Skeletal muscle satellite cell (primary cell): ENCODE measurements around the gene RAD51B.

ENCODE experiments used
- H3K27me3 ChIP-seq: 2 replicates; pipeline ENCODE4 v1.7.0; 2013; ENCODE audit warnings: low read length; ENCODE audit not compliant: control insufficient read depth, insufficient read depth
- H3K36me3 ChIP-seq: 2 replicates; pipeline ENCODE4 v1.7.0; 2013; ENCODE audit warnings: mild to moderate bottlenecking, control low read depth, low read length; ENCODE audit not compliant: insufficient read depth
- H3K4me1 ChIP-seq: 2 replicates; pipeline ENCODE4 v1.7.0; 2013; ENCODE audit warnings: low read length; ENCODE audit not compliant: control insufficient read depth, insufficient read depth
- H3K4me2 ChIP-seq: 2 replicates; pipeline ENCODE4 v1.7.0; 2013; ENCODE audit warnings: mild to moderate bottlenecking, low read length
- H3K4me3 ChIP-seq: 2 replicates; pipeline ENCODE4 v1.7.0; 2013; ENCODE audit warnings: low read length
- H3K9ac ChIP-seq: 2 replicates; pipeline ENCODE4 v1.7.0; 2013; ENCODE audit warnings: mild to moderate bottlenecking, low read depth, low read length, moderate library complexity
- H3K9me3 ChIP-seq: replicated peaks from 2 replicates; pipeline ENCODE4 v1.7.0; 2013; ENCODE audit warnings: mild to moderate bottlenecking, control low read depth, low read length

RAD51B gene

GRCh38 chr14:68449561-68450181, 630.1 kb downstream of the RAD51B start:
- H3K9me3 ChIP-seq: no peaks in the 10 kb centered on the region
- H3K4me1 ChIP-seq: peaks cover 17% of the 10 kb centered on the region
- H3K4me3 ChIP-seq: no peak overlapping the region
- H3K9ac ChIP-seq: no peak overlapping the region
- H3K36me3 ChIP-seq: no peaks in the 10 kb centered on the region
- no peak overlapping the region for H3K4me2 ChIP-seq
- no peaks in the 10 kb centered on the region for H3K27me3 ChIP-seq

- Histone ChIP-seq H3K36me3 (no peaks in the 10 kb centered on the region), H3K4me1 (peaks cover 11% of the 10 kb centered on the region), H3K27me3 (no peaks in the 10 kb centered on the region), H3K9me3 (no peaks in the 10 kb centered on the region), H3K4me2 (no peak overlapping the region), H3K4me3 (no peak overlapping the region), H3K9ac (no peak overlapping the region)
These were observed 631.0 kb downstream of the RAD51B start for GRCh38 chr14:68450391-68451120.

DNA sequence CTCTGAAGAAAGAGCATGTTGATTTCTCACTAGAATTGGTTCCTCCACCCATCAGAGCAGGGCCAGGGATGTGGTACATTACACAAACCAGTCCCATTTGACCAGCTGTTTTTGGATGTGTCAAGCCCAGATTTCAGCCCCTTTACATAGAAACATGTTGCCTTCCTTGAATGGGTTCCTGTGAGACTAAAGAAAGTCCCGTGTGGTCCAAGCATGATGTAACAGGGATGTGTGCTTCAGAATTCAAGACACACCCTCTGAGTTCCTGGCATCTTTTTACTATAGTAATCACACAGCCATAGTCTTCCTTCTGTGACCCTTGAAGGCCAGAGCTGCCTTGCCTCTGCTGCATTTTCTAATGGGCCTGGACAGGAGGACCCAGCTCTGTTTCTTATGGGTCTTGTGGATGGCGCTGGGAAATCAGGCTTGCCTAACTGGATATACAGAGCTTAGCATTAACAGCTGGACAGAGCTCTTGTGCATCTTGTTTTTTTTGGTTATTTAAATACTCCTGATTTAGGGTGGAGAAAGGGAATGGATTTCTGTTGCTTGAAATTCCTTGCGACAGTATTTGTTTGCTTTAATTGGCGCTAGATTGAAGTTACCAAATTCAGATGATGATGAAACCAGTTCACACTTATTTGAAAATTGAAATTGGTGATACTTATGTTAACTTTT, 632.3 kb downstream of the RAD51B start:
- Histone ChIP-seq H3K36me3 (no peaks in the 10 kb centered on the region), H3K9me3 (no peaks in the 10 kb centered on the region), H3K27me3 (no peaks in the 10 kb centered on the region), H3K4me1 (peaks cover 11% of the 10 kb centered on the region), H3K4me2 (no peak overlapping the region), H3K9ac (no peak overlapping the region), H3K4me3 (no peak overlapping the region)

DNA sequence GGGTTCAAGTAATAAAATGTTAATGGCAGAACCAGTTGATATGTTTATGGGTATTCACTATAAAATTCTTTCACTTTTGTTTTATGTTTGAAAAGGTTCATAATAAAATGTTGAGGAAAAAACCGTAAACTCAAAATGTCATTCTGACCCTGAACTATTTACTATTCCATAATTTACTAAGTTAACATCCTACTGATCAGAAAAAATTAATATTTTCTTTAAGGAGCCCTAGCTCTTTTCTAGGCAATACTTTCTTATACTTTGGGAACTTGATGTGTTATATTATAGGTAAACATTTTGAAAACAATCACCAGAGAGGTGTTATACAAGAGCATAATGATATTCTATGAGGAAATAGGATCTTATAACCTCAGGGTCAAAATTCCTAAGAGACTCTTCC, 638.7 kb downstream of the RAD51B start:
- no peak overlapping the region for H3K4me3 ChIP-seq
- no peak overlapping the region for H3K4me2 ChIP-seq

GRCh38 chr14:68458840-68459469, 639.4 kb downstream of the RAD51B start:
- Histone ChIP-seq H3K4me2 (peak overlapping the region; percentile 54), H3K4me1 (peaks cover 43% of the 10 kb centered on the region), H3K4me3 (peak overlapping the region; percentile 4), H3K9ac (peak overlapping the region; percentile 8), H3K27me3 (no peaks in the 10 kb centered on the region), H3K36me3 (no peaks in the 10 kb centered on the region), H3K9me3 (no peaks in the 10 kb centered on the region)

More for the DNA sequence above, 638.7 kb downstream of the RAD51B start:
- no peaks in the 10 kb centered on the region for H3K36me3 ChIP-seq
- peak overlapping the region; percentile 8 for H3K9ac ChIP-seq
- no peaks in the 10 kb centered on the region for H3K9me3 ChIP-seq
- H3K27me3 ChIP-seq: no peaks in the 10 kb centered on the region
- peaks cover 42% of the 10 kb centered on the region for H3K4me1 ChIP-seq

- peak overlapping the region; percentile 8 for H3K9ac ChIP-seq
- H3K9me3 ChIP-seq: no peaks in the 10 kb centered on the region
- no peaks in the 10 kb centered on the region for H3K36me3 ChIP-seq
- H3K27me3 ChIP-seq: no peaks in the 10 kb centered on the region
- H3K4me3 ChIP-seq: no peak overlapping the region
- H3K4me1 ChIP-seq: peaks cover 49% of the 10 kb centered on the region
- no peak overlapping the region for H3K4me2 ChIP-seq
These were observed 640.0 kb downstream of the RAD51B start for GRCh38 chr14:68459480-68460136.

- Histone ChIP-seq H3K4me2 (no peak overlapping the region), H3K9me3 (no peaks in the 10 kb centered on the region), H3K4me1 (peaks cover 58% of the 10 kb centered on the region), H3K9ac (no peak overlapping the region), H3K36me3 (no peaks in the 10 kb centered on the region), H3K27me3 (no peaks in the 10 kb centered on the region), H3K4me3 (no peak overlapping the region)
These were observed 641.0 kb downstream of the RAD51B start for GRCh38 chr14:68460541-68460940.

DNA sequence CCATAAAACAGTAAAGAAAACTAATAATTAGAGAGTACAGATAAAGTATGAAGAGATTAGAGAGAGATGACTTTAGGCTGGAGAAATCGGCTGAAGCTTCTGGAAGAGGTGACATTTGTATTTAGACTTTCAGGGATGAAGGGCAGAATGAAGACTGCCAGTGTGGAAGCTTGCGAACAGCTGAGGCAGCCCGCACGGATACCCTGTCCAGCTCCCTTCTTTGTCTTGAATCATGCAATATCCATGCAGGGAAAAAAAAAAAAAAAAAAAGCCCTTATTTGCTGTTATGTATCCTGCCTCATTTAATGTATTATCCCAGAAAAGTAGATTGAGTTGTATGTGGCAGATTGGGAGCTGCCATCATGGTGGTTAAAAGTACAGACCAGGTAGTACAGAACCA, 641.5 kb downstream of the RAD51B start:
- Histone ChIP-seq H3K9ac (no peak overlapping the region), H3K36me3 (no peaks in the 10 kb centered on the region), H3K4me1 (peaks cover 61% of the 10 kb centered on the region), H3K4me2 (no peak overlapping the region), H3K27me3 (no peaks in the 10 kb centered on the region), H3K4me3 (no peak overlapping the region), H3K9me3 (no peaks in the 10 kb centered on the region)

DNA sequence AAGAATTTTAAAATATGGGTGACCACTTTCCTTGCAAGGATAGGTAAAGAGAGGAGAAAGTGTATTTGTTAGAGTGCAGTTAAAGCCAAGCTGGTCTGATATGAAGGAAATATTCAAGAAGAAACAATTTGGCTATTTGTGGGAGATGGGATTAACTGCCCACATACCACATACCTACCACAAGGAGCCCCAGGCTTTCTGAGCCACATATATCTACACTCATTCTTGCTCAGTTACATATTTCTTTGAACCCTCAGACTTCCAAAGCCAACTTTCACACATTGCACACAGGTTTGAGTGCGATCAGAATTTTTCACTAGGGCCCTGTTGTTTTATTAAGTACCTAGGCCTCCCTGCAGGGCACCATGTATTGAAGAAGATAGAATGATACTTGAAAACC, 643.1 kb downstream of the RAD51B start:
- no peak overlapping the region for H3K4me2 ChIP-seq
- no peaks in the 10 kb centered on the region for H3K36me3 ChIP-seq
- H3K27me3 ChIP-seq: no peaks in the 10 kb centered on the region
- H3K4me1 ChIP-seq: peaks cover 75% of the 10 kb centered on the region
- no peak overlapping the region for H3K9ac ChIP-seq
- no peaks in the 10 kb centered on the region for H3K9me3 ChIP-seq
- no peak overlapping the region for H3K4me3 ChIP-seq

GRCh38 chr14:68463299-68463698, 643.7 kb downstream of the RAD51B start:
- Histone ChIP-seq H3K4me3 (no peak overlapping the region), H3K9me3 (no peaks in the 10 kb centered on the region), H3K4me1 (peaks cover 74% of the 10 kb centered on the region), H3K36me3 (no peaks in the 10 kb centered on the region), H3K4me2 (no peak overlapping the region), H3K9ac (no peak overlapping the region), H3K27me3 (no peaks in the 10 kb centered on the region)
